HCT116 (cell line): ENCODE data around the gene RALGPS2.

Experiments
- ATF3 ChIP-seq: IDR thresholded peaks from 2 replicates; pipeline ENCODE4 v1.6.1; 2012
- CTCF ChIP-seq, 3 experiments: fragments of 200-600 bp in 1 of 3; sonication (generic) in 1 of 3; IDR thresholded peaks in 2 of 3; conservative IDR thresholded peaks in 1 of 3; 2 replicates each; pipeline ENCODE4 v1.5.1; 2012 to 2017; ENCODE audit warnings: low read depth in 2 of 3, low read length in 2 of 3, antibody characterized with exemption in 1 of 3, borderline replicate concordance in 1 of 3, control low read depth in 1 of 3, mild to moderate bottlenecking in 1 of 3, mixed read lengths in 1 of 3, mixed run types in 1 of 3, moderate library complexity in 1 of 3; ENCODE audit not compliant: insufficient read depth in 1 of 3
- EZH2phosphoT487 ChIP-seq: fragments of 200-600 bp; IDR thresholded peaks from 2 replicates; pipeline ENCODE4 v1.6.1; 2018; ENCODE audit warnings: antibody characterized with exemption, borderline replicate concordance
- MAX ChIP-seq: IDR thresholded peaks from 2 replicates; pipeline ENCODE4 v1.6.1; 2012
- POLR2A ChIP-seq: IDR thresholded peaks from 2 replicates; pipeline ENCODE4 v1.7.0; 2011; ENCODE audit warnings: borderline replicate concordance; ENCODE audit not compliant: insufficient read depth, insufficient read length; ENCODE audit errors: extremely low read depth
- SRF ChIP-seq: IDR thresholded peaks from 2 replicates; pipeline ENCODE4 v1.6.1; 2012; ENCODE audit warnings: low read depth
- ZBTB33 ChIP-seq: IDR thresholded peaks from 2 replicates; pipeline ENCODE4 v1.6.1; 2011; ENCODE audit warnings: mild to moderate bottlenecking, low read length, moderate library complexity; ENCODE audit not compliant: insufficient replicate concordance; ENCODE audit errors: extremely low read depth

GRCh38 chr1:178846306-178846705 lies 121.3 kb downstream of the RALGPS2 start:
- TF ChIP-seq SRF (no peak), POLR2A (no peak), ZBTB33 (no peak), CTCF (IDR thresholded peaks at IDR 0.05 in 2 of 3, conservative IDR thresholded peaks at IDR 0.05 in 1 of 3; ENCODE audit: borderline replicate concordance in 1 of 3, insufficient read depth in 1 of 3, low read depth in 2 of 3, low read length in 2 of 3) (no peak), ATF3 (no peak), MAX (no peak), EZH2phosphoT487 (no peak)
